Uterus (tissue), 2 donors: ENCODE results near the gene MCM8.

ENCODE experiments used
- POLR2A ChIP-seq, 2 donors: fragments of 450-650 bp; IDR thresholded peaks; one replicate each; pipeline ENCODE4 v1.6.1; 2016; ENCODE audit warnings: antibody characterized with exemption in 2 of 2, mild to moderate bottlenecking in 1 of 2, moderate library complexity in 1 of 2
- TF ChIP-seq, protein P1 (sequence below), 4 experiments: fragments of 200-600 bp in 2 of 4; fragments of 450-650 bp in 2 of 4; sonication (generic) in 2 of 4; IDR thresholded peaks; one replicate each; pipeline ENCODE4 v1.5.1; 2016 to 2019; ENCODE audit warnings: antibody characterized with exemption in 4 of 4, mild to moderate bottlenecking in 2 of 4, moderate library complexity in 1 of 4

DNA sequence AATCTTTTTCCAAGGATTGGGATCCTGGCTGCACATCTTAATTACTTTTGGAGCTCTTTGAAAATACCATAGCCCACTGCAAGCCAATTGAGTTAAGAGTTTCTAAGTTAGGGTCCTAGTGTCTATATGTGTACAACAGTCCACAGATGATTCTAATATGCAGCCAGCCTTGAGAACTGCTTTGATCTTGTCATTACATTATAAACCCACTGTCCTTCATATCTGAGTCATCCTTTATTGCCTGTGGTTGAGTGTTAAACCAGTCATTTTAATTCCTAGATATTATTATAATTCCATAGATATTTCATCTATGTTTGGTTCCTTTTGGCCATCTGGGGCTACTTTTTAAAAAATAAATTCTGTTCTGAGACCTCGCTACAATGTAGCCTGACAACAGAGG is 24.1 kb downstream of the MCM8 start:
- no peak for TF ChIP-seq POLR2A (IDR thresholded peaks at IDR 0.05)
- TF ChIP-seq, protein P1, sequence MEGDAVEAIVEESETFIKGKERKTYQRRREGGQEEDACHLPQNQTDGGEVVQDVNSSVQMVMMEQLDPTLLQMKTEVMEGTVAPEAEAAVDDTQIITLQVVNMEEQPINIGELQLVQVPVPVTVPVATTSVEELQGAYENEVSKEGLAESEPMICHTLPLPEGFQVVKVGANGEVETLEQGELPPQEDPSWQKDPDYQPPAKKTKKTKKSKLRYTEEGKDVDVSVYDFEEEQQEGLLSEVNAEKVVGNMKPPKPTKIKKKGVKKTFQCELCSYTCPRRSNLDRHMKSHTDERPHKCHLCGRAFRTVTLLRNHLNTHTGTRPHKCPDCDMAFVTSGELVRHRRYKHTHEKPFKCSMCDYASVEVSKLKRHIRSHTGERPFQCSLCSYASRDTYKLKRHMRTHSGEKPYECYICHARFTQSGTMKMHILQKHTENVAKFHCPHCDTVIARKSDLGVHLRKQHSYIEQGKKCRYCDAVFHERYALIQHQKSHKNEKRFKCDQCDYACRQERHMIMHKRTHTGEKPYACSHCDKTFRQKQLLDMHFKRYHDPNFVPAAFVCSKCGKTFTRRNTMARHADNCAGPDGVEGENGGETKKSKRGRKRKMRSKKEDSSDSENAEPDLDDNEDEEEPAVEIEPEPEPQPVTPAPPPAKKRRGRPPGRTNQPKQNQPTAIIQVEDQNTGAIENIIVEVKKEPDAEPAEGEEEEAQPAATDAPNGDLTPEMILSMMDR (IDR thresholded peaks at IDR 0.05) = no peak
